HFF-Myc (cell line): Measurements from ENCODE around the gene TBL1Y.

Experiments
- DNase-seq: peaks from one replicate; pipeline ENCODE4 v3.0.0-alpha.2; 2011; ENCODE audit warnings: low read depth; ENCODE audit errors: extremely low read depth
- H3K4me3 ChIP-seq: replicated peaks from 2 replicates; pipeline ENCODE4 v1.5.1; 2011; ENCODE audit warnings: low read depth, mild to moderate bottlenecking, control low read depth, low read length
- TF ChIP-seq, protein P1 (sequence below): IDR thresholded peaks from 2 replicates; pipeline ENCODE4 v1.5.1; 2012; ENCODE audit warnings: mild to moderate bottlenecking, low read depth, low read length, control low read depth; ENCODE audit errors: missing control alignments

Gene TBL1Y

DNA sequence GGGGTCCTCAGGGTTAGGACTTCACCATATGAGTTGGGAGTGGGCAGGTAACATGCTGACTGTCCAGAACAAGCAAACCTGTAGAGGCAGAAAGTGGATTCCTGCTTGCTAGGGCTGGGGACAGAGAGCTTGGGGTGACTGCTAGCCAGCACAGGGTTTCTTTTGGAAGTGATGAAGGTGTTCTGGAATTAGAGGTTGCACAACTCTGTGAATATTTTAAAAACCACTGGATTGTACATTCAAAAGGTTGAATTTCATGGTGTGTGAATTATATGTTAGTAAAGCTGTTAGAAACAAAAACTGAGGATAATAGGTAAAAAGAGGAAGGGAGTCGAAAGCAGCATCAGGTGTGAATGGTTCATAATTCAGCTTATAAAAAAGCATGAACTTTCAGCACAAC lies 57.7 kb downstream of the TBL1Y start:
- DNase-seq, result no peak
- H3K4me3 ChIP-seq, result no peak overlapping the region
- TF ChIP-seq, protein P1, sequence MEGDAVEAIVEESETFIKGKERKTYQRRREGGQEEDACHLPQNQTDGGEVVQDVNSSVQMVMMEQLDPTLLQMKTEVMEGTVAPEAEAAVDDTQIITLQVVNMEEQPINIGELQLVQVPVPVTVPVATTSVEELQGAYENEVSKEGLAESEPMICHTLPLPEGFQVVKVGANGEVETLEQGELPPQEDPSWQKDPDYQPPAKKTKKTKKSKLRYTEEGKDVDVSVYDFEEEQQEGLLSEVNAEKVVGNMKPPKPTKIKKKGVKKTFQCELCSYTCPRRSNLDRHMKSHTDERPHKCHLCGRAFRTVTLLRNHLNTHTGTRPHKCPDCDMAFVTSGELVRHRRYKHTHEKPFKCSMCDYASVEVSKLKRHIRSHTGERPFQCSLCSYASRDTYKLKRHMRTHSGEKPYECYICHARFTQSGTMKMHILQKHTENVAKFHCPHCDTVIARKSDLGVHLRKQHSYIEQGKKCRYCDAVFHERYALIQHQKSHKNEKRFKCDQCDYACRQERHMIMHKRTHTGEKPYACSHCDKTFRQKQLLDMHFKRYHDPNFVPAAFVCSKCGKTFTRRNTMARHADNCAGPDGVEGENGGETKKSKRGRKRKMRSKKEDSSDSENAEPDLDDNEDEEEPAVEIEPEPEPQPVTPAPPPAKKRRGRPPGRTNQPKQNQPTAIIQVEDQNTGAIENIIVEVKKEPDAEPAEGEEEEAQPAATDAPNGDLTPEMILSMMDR, result no peak

DNA sequence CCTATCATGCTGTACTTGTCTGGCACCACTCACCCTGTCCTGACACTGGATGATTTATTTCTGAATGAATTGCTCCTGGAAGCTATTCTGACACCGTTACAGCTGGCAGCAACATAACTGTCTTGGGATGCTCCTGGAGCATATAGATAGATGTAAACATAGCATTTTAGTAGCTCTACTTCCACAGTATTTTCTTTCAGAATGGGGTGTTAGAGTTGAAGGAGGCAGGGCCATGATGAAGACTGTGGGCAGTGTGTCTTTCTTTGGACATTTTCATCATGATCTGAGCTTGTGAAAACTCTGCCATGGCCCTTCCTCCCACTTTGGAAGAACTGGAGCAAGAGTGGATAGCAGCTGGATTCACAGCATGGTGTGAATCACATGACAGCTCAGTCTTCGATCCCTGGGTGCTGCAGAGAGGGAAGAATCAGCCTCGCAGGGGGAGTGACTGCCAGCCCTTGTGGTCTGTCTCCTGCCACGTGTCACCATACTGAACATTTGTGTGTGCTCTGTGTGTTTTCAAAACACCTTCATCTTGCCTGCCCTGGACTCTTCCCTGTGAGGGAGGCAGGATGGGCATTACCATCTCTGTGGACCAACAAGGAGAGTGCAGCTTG lies 61.9 kb downstream of the TBL1Y start:
- H3K4me3 ChIP-seq, result no peak overlapping the region
- TF ChIP-seq, protein P1, result no peak
- no peak for DNase-seq

DNA sequence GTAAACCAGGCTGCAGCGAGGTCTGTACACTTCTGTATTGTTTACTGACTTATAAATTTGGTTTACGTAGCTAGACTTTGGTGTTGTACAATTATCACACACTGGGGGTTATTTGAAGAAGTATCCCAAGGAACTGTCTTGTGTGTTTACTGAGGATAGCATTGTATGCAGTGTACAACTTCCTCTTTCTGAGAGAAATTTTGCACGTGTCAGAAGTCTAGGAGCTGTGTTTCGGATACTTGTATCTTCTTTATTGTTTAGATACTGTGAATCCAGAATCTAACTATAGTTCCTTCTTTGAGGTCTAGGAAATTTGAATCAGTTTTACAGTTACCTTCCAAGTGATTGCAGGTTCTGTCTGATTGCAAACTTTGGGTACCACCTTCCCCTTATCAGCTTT lies 64.5 kb downstream of the TBL1Y start:
- no peak overlapping the region for H3K4me3 ChIP-seq
- no peak for DNase-seq
- TF ChIP-seq, protein P1, result no peak

DNA sequence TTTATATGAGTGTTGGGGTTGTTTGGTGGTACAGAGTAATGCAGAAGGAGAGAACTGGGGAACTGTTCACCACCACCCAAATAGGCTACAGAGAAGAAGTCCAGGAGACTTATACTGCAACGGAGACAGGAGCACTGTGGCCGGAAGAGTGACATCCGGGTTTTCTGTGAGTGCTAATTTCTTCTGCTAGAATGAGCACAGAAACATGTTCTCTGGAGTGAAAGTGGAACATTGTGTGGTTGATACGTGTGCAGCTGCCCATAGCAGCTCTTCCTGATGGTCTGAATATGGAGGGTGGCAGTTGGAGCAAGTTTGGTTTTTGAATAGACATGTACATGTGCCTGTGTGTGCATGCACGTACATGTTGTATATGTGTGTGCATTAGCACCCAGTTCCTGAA lies 67.3 kb downstream of the TBL1Y start:
- DNase-seq, result no peak
- TF ChIP-seq, protein P1, result no peak
- H3K4me3 ChIP-seq, result no peak overlapping the region

DNA sequence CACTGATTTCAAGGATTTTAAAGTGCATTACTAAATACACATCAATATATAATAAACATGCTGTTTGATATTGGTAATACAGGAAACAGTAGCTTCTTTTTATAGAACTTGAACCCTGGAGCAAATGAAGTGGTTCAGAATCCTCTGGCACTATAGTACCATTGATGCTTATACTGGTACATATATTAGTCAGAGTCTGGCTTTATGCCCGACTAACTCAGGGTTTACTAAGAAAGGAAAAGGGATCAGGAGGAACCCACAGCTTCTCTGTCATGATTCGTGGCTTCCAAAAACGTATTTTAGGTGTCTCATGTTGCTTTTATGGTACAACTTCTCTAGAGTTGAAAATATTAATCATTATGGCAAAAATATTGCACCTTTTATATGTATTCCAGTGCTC lies 72.7 kb downstream of the TBL1Y start:
- TF ChIP-seq, protein P1, result no peak

DNA sequence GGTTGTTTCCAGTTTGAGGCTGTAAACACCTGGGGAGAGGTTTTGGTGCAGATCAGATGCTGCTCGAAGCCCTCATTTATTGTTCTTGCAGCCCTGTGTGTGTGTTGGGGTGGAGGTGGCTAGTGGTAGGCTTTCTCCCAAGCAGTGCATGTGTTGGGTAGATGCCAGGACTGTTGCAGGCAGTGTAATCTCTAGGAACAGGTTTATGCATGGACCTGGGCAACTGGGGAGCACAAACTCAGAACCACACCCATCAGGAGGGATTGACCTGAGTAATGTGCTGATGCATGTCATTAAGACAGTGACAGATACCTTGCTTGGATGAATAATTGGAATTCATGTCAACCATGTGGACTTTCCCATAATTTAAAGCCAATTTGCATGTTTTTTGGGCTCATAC lies 77.3 kb downstream of the TBL1Y start:
- H3K4me3 ChIP-seq, result no peak overlapping the region
- DNase-seq, result no peak
- TF ChIP-seq, protein P1, result no peak

More for the DNA sequence above, 72.7 kb downstream of the TBL1Y start:
- DNase-seq, result no peak
- H3K4me3 ChIP-seq, result no peak overlapping the region
